Amygdala (tissue), 56 donors: ENCODE measurements around the gene SLC39A11.

ENCODE experiments used
- DNase-seq, 56 donors: peaks; one replicate each; lab custom pipeline; 2025; lab: John Stamatoyannopoulos, UW

The SLC39A11 gene

GRCh38 chr17:73050797-73051196 lies 41.7 kb downstream of the SLC39A11 start:
- no peak for DNase-seq

- DNase-seq: no peak
These were observed 44.3 kb downstream of the SLC39A11 start for GRCh38 chr17:73048170-73048569.

- DNase-seq: peak in 1 of 56 donors; percentile 6
These were observed 46.8 kb downstream of the SLC39A11 start for GRCh38 chr17:73045724-73046123.

- no peak for DNase-seq
These were observed 48.6 kb downstream of the SLC39A11 start for GRCh38 chr17:73043686-73044581.

GRCh38 chr17:73042809-73043685 lies 49.4 kb downstream of the SLC39A11 start:
- peak in 1 of 56 donors; percentile 4 for DNase-seq

GRCh38 chr17:73042225-73042624 lies 50.3 kb downstream of the SLC39A11 start:
- DNase-seq: no peak

- peak in 2 of 56 donors; percentile 16 to 19 for DNase-seq
These were observed 53.2 kb downstream of the SLC39A11 start for GRCh38 chr17:73039282-73039681.

GRCh38 chr17:73031472-73031871 lies 61.0 kb downstream of the SLC39A11 start:
- no peak for DNase-seq

GRCh38 chr17:73030995-73031394 lies 61.5 kb downstream of the SLC39A11 start:
- no peak for DNase-seq

- DNase-seq: peak in 1 of 56 donors; percentile 18
These were observed 62.0 kb downstream of the SLC39A11 start for GRCh38 chr17:73030501-73030921.

GRCh38 chr17:73029991-73030390 lies 62.5 kb downstream of the SLC39A11 start:
- DNase-seq: no peak

GRCh38 chr17:73029021-73029420 lies 63.5 kb downstream of the SLC39A11 start:
- no peak for DNase-seq

- DNase-seq: no peak
These were observed 64.2 kb downstream of the SLC39A11 start for GRCh38 chr17:73028299-73028755.

- no peak for DNase-seq
These were observed 65.3 kb downstream of the SLC39A11 start for GRCh38 chr17:73027130-73027741.

- DNase-seq: no peak
These were observed 67.4 kb downstream of the SLC39A11 start for GRCh38 chr17:73025041-73025560.

GRCh38 chr17:73023759-73024158 lies 68.7 kb downstream of the SLC39A11 start:
- no peak for DNase-seq

- no peak for DNase-seq
These were observed 69.8 kb downstream of the SLC39A11 start for GRCh38 chr17:73022694-73023093.

- no peak for DNase-seq
These were observed 70.7 kb downstream of the SLC39A11 start for GRCh38 chr17:73021771-73022170.

- no peak for DNase-seq
These were observed 72.4 kb downstream of the SLC39A11 start for GRCh38 chr17:73020110-73020509.

- no peak for DNase-seq
These were observed 73.9 kb downstream of the SLC39A11 start for GRCh38 chr17:73018599-73018998.
